DMS79 treated with DMSO at 0.1 percent for 48 hours (cell line): ENCODE measurements around the gene BRD1.
"Not testable (repeated sequence)": the region's sequence is repeated elsewhere in the genome, so short reads cannot be mapped to it uniquely, and the experiment has no call there.

Experiments used
- DNase-seq: peaks from one replicate; lab custom pipeline; 2025; lab: John Stamatoyannopoulos, UW

Gene BRD1

GRCh38 chr22:49783036-49783746 is 44.5 kb downstream of the BRD1 start:
- no peak for DNase-seq

DNA sequence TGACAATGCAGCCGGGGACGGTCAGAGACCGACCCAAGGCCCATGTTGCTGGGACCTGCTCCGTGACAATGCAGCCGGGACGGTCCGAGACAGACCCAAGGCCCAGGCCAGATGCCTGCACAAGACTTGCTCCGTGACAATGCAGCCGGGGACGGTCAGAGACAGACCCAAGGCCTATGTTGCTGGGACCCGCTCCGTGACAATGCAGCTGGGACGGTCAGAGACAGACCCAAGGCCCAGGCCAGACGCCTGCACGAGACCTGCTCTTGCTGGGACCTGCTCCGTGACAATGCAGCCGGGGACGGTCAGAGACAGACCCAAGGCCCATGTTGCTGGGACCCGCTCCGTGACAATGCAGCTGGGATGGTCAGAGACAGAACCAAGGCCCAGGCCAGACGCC is 45.8 kb downstream of the BRD1 start:
- not testable (repeated sequence) for DNase-seq

- DNase-seq: no peak
Observed at GRCh38 chr22:49781289-49781782, 46.3 kb downstream of the BRD1 start.

DNA sequence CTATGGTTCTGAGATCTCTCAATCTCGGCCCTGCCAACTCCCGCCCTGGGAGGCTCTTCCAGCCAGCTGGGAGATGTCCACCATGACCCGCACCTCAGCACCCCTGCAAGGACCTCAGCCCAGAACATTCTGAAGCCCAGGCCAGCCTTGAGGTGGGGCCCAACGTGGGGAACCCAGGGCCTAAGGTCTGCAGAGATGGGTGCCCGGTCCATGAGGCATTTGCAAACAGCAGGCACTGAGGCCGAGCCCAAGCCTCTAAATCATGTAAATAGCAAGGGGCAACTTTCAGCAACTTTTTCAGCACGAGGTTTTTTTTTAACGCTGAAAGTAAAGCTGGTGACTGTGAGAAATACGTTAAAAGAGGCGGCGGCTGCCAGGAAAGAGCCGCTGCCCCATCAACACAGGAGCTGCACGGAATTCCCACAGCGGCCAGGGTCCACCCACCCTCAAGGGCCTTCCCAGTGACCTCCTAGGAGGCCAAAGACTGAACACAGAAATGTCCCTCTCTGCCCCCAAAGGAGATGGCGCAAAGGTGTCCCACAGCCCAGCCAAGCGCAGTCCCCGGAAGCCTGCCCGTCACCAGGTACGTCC is 46.9 kb downstream of the BRD1 start:
- DNase-seq: no peak

DNA sequence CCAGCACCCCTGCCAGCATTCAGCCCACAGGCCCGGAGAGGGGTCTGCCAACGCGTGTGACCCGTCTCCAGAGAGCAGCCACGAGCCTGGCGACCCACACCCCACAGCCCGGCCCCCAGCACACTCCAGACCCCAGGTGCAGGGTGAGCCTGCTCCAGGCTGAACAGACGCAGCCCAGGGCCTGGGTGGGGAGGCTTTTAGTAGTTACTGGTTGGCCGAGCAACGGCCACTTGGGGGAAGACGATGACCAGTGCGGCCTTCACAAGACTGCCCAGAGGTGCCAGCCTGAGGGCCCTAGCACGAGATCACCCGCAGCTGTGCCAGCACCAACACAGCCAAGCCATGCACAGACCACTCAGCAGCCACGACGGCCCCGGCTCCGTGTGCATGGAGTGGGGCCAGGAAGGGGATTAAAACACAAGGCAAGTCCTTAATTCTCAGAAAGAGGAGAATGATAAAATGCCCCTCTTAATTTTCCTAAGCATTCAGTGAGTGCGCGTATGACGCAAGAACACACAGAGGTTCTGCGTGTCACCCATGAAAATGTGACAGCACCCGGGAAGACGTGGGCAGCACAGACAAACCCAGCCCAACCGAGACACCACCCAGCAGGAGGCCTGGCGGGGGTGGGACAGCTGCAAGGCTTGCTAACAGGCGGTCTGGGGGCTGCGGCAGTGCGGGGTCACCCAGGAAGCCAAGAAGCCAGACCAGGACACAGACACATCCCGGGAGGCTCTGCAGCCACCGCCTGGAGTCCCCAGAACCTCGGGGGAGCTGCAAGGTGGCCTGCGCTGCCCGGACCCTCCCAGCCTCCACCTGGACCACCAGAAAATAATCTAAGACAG is 47.6 kb downstream of the BRD1 start:
- DNase-seq: no peak

- no peak for DNase-seq
Observed at GRCh38 chr22:49779211-49779610, 48.5 kb downstream of the BRD1 start.

DNA sequence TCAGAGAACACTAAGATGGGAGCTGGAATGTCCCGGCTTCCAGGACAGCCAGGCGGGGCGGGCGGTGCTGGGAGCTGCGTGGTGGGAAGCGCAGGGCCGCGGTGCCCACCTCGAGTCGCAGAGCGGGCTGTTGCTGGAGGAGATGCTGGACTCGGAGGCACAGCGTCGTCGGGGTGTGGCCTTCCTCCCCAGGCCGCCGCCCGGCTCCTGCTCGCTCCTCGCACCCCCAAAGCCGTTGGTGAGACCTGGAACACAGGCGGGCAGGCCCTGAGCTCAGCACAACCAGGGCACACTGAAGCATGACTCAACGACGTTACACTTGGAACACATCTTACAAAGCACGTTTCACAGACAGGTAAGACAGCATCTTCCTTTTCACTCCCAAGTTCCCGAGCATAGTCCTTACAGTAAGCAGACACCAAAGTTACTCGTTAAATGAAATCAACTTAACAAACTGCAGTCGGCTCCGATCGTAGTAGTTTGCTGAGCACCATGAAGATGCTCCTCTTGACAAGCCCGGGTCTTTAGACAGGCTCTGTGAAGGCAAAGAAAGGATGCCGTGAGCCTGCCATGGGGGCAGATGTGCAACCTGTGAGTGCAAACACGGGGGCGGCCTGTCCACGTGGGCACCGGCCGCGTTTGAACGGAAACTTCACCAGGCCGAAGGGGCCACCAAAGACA is 50.0 kb downstream of the BRD1 start:
- DNase-seq: no peak

DNA sequence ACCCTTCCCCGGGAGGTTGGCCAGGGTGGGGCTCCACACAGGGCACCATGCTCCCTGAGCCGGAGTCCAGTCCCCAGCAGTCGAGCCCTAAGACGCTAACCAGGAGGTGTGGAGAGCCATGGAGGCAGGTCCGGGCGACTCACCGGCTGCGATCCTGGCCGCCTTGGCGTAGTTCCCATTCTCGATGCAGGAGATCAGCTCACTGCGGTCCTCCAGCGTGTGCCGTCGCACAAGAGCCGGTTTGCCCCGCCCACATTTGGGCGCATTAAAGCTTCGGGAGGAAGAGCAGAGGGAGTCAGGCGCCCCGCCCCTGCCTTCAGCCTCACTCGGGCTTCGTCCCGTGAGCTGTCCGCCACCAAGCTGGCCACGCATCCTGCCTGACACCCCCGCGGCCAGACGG is 50.8 kb downstream of the BRD1 start:
- no peak for DNase-seq

DNA sequence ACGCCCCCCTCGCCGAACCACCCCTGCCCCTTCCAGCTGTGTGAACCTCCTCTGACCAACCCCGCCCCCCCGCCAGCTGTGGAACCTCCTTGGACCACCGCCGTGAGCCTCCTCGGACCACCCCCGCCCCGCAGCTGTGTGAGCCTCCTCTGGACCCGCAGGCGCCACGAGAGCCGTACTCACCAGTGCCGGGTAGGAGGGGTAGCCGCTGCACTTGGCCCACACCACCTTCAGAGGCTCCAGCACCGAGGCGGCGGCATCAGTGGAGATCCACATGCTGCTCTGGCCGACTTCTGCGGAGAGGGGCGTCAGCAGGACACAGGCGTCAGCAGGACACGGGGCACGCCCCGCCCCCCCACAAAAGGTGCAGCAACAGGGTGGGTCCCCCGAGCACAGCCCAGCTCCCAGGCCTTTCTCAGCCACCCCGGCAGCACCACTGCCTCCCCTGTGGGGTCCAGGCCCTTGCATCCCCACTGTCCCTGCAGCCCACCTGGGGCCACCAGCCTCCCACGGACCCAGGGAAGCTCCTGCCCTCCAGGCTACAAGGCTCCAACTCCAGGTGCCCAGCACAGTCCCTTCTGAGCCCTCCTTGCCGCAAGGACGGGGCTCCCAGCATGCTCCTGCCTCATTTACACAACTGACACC is 51.7 kb downstream of the BRD1 start:
- no peak for DNase-seq

- no peak for DNase-seq
Observed at GRCh38 chr22:49775191-49775866, 52.3 kb downstream of the BRD1 start.

GRCh38 chr22:49774499-49775151 is 53.0 kb downstream of the BRD1 start:
- no peak for DNase-seq

DNA sequence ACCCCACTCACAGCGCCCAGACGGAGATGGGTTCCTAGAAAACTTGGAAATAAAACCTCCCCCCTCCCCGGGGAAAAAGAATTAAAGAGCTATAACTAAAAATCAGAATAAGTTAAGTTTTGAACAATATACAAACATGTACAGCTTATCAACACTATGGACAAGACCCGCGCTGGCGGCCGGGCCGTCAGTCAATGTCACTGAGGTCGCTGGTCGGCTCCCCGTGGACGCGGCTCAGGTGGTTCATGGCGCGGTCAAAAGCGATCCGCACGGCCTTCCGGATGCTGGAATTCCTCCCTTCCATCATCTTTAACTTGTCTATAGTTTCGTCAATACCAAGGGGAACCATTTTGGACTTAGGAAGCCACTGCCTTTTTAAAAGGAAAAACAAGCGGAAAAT is 53.6 kb downstream of the BRD1 start:
- no peak for DNase-seq

DNA sequence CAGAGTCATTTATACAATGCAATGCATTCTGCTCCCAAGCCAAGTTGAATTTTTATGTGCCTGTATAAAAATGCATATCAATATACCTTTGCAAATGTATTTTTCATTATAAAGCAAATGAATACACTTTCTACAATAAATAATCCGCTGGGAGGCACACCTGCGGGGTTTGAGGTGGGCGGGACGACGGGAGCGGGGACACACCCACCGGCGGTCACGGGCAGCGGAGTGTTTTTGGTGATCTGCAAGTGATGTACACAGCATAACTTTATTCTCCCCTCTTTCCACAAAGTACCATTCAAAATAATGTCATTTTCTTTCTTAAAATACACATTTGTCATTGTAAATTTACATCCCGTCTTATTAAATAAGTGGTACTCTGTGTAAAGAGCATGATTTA is 54.1 kb downstream of the BRD1 start:
- DNase-seq: no peak

- no peak for DNase-seq
Observed at GRCh38 chr22:49772692-49773091, 55.0 kb downstream of the BRD1 start.

DNA sequence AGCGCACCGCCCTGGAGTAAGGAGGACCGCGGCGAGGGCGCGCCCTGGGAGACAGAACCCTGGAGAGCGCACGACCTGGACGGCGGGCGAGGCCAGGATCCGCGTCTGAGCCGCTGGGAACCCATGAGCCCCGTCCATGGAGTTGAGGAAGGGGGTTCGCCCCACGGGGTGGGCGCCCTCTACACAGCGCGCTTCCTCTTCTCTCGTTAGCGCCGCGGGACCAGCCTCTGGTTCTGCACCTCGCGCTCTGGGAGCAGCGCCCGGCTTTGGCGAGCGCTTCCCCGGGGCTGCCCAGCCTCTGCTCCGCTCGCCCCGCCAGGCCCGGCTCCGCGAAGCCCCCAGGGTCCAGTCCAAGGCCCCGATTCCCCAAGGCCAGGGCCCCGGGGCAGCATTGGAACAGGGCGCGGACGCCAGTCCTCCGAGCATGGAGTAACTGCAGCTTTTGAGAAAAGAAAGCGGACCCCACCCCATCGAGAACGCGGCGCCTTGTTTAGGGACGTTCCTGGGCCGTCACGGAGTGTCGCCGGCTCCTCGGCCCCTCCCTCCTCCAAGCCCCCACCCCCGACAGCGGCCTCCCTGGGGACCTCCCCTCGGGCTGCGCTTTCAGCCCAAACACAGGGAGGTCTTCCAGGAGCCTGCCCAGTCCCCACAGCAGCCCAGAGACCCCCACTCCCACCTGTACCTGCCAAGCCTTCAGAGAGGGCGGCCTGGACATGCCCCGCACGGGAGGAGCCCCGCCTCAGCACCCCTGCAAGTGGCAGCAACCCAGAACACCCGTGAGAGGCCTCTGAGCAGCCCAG is 56.2 kb downstream of the BRD1 start:
- DNase-seq: no peak

DNA sequence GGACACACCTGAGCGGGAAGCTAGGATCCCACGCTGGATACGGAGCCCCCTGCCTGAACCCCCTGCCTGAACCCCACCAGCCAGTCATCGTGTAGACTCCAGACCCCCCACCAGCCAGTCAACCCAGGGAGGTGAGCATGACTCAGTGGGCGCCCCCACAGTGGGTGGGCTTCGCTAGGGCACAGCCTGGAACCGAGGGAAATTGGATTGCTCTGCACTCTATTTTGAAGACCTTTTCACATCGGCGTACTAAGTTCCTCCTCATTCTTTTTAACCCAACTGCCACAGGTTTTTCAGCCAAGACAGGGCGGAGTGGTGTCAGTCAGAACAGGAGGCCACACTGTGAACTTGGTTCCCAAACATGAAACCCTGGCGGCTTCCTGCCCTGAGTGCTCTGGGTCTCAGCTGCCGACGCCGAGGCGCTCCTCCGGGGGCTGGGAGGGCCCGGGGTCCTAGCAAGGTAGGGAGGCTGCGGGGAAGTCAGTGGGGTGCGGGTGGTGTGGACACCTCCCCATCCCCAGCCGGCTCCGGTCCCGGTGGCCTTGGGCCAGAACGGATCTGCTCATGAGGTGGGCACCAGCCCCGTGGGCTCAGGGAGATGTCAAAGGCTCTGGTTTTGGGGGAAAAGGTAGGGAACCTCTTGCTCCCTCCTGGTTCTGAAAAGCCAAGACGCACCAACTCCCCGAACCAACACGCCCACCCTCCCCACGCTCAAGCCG is 57.0 kb downstream of the BRD1 start:
- DNase-seq: no peak

DNA sequence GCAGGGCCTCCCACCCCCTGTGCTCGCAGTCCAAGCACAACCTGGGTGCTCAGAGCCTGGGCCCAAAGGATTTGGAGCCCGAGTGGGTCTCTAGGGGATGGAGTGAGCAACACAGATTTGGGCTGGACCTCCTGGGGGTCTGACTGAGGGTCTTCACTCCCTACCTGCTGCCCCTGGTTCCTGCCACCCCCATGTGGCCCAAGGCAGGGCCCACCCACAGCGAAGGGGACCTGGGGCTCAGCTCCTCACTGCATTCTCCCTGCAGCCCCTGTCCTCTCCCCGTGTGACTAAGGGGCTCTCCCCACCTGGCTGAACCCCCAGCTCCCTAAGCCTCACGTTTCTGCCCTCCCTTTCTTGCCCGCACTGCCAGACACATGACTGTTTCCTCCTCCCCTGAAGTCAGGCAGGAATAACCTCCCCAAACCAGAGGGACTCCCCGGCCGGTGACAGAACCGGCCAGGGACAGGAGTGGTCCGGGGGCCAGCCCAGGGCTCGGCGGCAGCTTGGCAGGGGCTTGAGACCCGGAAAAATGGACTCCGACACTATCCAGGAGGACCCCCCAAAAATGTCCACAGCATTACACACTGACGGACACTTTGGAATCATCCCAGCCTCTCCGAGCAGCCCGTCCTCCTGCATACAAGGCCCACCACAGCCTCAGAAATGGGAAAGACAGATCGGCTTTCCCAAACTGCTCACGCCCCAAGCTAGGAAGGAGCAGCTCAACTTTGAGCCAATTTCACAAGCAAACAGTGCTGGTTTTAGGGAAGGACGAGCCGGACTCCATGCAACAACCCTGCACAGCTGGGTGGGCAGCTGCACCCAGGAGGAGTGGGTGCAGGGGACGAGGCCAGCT is 57.8 kb downstream of the BRD1 start:
- no peak for DNase-seq

DNA sequence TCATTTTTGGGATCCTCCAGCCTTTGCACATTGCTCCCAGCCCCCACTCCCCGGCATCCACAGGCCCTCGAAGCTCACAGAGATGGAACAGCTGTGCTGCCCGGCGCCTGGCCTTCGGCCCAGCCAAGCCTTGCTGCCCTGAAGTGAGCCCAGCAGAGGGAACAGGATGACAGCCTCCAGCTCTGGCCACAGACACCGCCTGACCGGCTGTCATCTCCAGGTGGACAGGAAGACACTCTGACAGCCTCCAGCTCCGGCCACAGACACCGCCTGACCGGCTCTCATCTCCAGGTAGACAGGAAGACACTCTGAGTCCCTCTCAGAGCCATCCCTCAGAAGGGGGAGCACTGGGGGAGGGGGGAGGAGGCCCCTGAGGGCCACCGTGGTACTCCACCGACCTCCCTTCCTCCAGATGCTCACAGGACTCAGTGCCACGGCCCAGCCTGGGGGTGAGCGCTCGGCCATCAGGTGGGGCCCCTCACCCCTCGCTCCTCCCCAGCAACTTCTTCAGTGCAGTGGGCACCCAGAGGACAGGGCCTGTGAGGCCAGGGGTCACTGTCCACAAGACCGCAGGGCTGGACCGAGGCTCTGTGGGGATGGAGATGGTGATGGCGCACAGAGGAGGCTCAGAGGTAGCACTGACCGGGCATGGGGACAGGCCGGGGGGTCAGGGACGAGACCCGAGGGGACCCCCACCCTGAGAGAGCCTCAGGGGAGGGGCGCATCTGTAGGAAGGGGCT is 58.6 kb downstream of the BRD1 start:
- no peak for DNase-seq
